Fibroblast of the aortic adventitia (primary cell): ENCODE measurements around the gene ASPHD2. TPM values are rescaled to one million over a fixed set of nuclear protein-coding genes. Genes with fewer than 3 reads are reported as not detected.
"Not testable (repeated sequence)": the region's sequence is repeated elsewhere in the genome, so short reads cannot be mapped to it uniquely, and the experiment has no call there.

ENCODE experiments used
- DNase-seq: peaks from one replicate; pipeline ENCODE4 v3.0.0-alpha.2; 2010; ENCODE audit warnings: low read depth
- H3K4me3 ChIP-seq: 2 replicates; pipeline ENCODE4 v1.5.1; 2011; ENCODE audit warnings: low read depth, mild to moderate bottlenecking, control low read depth, low read length, moderate library complexity
- CTCF ChIP-seq: IDR thresholded peaks from 2 replicates; pipeline ENCODE4 v1.5.1; 2011; ENCODE audit warnings: mild to moderate bottlenecking, low read length, control low read depth, inconsistent platforms; ENCODE audit not compliant: insufficient read depth
- total RNA-seq: library from RNA; depleted of rRNA; stranded (reverse); fragments of >200 nt; gene quantifications from 2 replicates; pipeline ENCODE4 v1.2.3, GENCODE V29; 2012; ENCODE audit warnings: low replicate concordance

Gene ASPHD2
- total RNA-seq, 1 donor, result 4.2 TPM

GRCh38 chr22:26401726-26402125, 27.3 kb upstream of the ASPHD2 start:
- TF ChIP-seq CTCF, result no peak
- no peak overlapping the region for H3K4me3 ChIP-seq
- no peak for DNase-seq

GRCh38 chr22:26404851-26405421, 24.1 kb upstream of the ASPHD2 start:
- no peak for DNase-seq
- H3K4me3 ChIP-seq, result no peak overlapping the region
- TF ChIP-seq CTCF, result no peak

GRCh38 chr22:26406118-26406517, 22.9 kb upstream of the ASPHD2 start:
- TF ChIP-seq CTCF, result no peak
- DNase-seq, result peak; percentile 64
- no peak overlapping the region for H3K4me3 ChIP-seq

- not testable (repeated sequence) for H3K4me3 ChIP-seq, DNase-seq
Measured at GRCh38 chr22:26408562-26409220, 20.4 kb upstream of the ASPHD2 start.

- H3K4me3 ChIP-seq, result no peak overlapping the region
- DNase-seq, result no peak
- no peak for TF ChIP-seq CTCF
Measured at GRCh38 chr22:26409719-26410335, 19.2 kb upstream of the ASPHD2 start.

- no peak overlapping the region for H3K4me3 ChIP-seq
- TF ChIP-seq CTCF, result no peak
- no peak for DNase-seq
Measured at GRCh38 chr22:26410386-26410785, 18.7 kb upstream of the ASPHD2 start.

- no peak for TF ChIP-seq CTCF
- no peak for DNase-seq
- H3K4me3 ChIP-seq, result no peak overlapping the region
Measured at GRCh38 chr22:26414347-26414746, 14.7 kb upstream of the ASPHD2 start.
